Measurements from ENCODE around the gene UBXN10. TPM values are rescaled to one million over a fixed set of nuclear protein-coding genes. Genes with fewer than 3 reads are reported as not detected.

UBXN10 gene
- total and polyA plus RNA-seq, 2 donors (not counting 3 experiments of a cell fraction or from before 2014, with no cell fraction given): not detected

- H3K27ac ChIP-seq (ENCODE audit: insufficient read depth, low read depth, low read length): no peak overlapping the region
- H3K4me2 ChIP-seq (ENCODE audit: insufficient read depth, low read length): no peak overlapping the region
These were observed 26.3 kb downstream of the UBXN10 start for GRCh38 chr1:20212085-20212684.

More at GRCh38 chr1:20212085-20212684, 26.3 kb downstream of the UBXN10 start:
- H3K9me3 ChIP-seq (replicated peaks; ENCODE audit: control insufficient read depth, insufficient read depth, low read length): no peaks in the 10 kb centered on the region
- no peaks in the 10 kb centered on the region for H3K36me3 ChIP-seq (ENCODE audit: control insufficient read depth in 2 of 2, extremely low read depth in 1 of 2, insufficient read depth in 2 of 2, low read length in 2 of 2)
- intact Hi-C loops (cut with micrococcal nuclease): loop anchor here (5.0 kb wide), 2 partner anchors 150 to 295 kb away; no protein-coding TSS in a partner anchor
- no peak for TF ChIP-seq JUN (IDR thresholded peaks at IDR 0.05; ENCODE audit: borderline replicate concordance, insufficient read depth, insufficient read length, low read depth)
- TF ChIP-seq MAX (IDR thresholded peaks at IDR 0.05; ENCODE audit: insufficient read depth, insufficient read length): no peak
- TF ChIP-seq MYC (IDR thresholded peaks at IDR 0.05; ENCODE audit: low read depth, low read length): no peak
- no peak for TF ChIP-seq CTCF (IDR thresholded peaks at IDR 0.05; ENCODE audit: extremely low read depth in 1 of 2, insufficient read depth in 1 of 2, low read depth in 1 of 2, low read length in 2 of 2)
- DNase-seq (ENCODE audit: low read depth, low spot score) (no peak), FAIRE-seq (no peak)
- ChIA-PET CTCF (interaction anchor here (0.6 to 2.7 kb wide), 34 partner anchors 9 to 903 kb away, joined by 3 to 67 read pairs (median 4); partner anchors contain the start of gene CAMK2N1), POLR2A (interaction anchor here (0.7 kb wide), 1 partner anchor 421 kb away, joined by 10 read pairs; the partner anchor contains the start of gene PINK1)
- H3K4me3 ChIP-seq (replicated peaks in 1 of 3; ENCODE audit: insufficient read depth in 1 of 3, low read depth in 1 of 3, low read length in 3 of 3): no peak overlapping the region
- dilution Hi-C loops (cut with MboI; ENCODE audit: extremely low pct_ligation_motif_present, low sequenced_read_pairs): no loop called here
- BruUV-seq (replicated peaks): no TSS peak
- H3K4me1 ChIP-seq (ENCODE audit: control insufficient read depth, extremely low read depth, insufficient read depth, low read length): no peaks in the 10 kb centered on the region
- H3K9me1 ChIP-seq (replicated peaks; ENCODE audit: control insufficient read depth, extremely low read depth, insufficient read depth, low read length): no peaks in the 10 kb centered on the region
- H3K27me3 ChIP-seq (ENCODE audit: control insufficient read depth in 2 of 2, insufficient read depth in 2 of 2, low read length in 2 of 2): peaks cover 7% of the 10 kb centered on the region in 2 experiments
- H3K79me2 ChIP-seq (ENCODE audit: control insufficient read depth, insufficient read depth, low read length): no peaks in the 10 kb centered on the region
- H4K20me1 ChIP-seq (replicated peaks; ENCODE audit: control insufficient read depth, extremely low read depth, insufficient read depth, low read length): no peaks in the 10 kb centered on the region
- H3K9ac ChIP-seq (replicated peaks; ENCODE audit: extremely low read depth, insufficient read depth, low read length): no peak overlapping the region
- no peak overlapping the region for H2AFZ ChIP-seq (ENCODE audit: low read depth, low read length)

Data from endothelial cell of umbilical vein (primary cell).